ENCODE measurements around the gene ETV6. TPM values are rescaled to one million over a fixed set of nuclear protein-coding genes. Genes with fewer than 3 reads are reported as not detected.
A peak's percentile ranks its signal among the peaks of the same experiment; 100 is the strongest.

The ETV6 gene
- total and polyA plus RNA-seq, 9 of the 15 experiments (the other 6 are each of a cell fraction or from before 2014, with no cell fraction given), result 0.81 to 12.7 (median 4.1) TPM

DNA sequence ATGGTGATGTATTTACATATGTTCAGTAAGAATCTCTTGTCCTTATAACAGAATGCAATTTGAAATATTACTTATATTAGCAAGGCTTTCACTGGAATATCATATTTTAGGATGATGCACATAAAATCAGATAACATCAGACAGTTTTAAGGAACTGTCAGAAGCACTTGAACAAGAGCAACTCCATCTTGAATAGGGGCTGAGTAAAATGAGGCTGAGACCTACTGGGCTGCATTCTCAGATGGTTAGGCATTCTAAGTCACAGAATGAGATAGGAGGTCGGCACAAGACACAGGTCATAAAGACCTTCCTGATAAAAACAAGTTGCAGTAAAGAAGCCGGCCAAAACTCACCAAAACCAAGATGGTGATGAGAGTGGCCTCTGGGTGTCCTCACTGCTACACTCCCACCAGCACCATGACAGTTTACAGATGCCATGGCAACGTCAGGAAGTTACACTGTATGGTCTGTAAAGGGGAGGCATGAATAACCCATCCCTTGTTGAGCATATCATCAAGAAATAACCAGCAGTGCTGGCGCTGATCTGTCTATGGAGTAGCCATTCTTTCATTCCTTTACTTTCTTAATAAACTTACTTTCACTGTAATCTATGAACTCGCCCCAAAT is 27.6 kb upstream of the ETV6 start (continued):
- TF ChIP-seq ZNF274 (IDR thresholded peaks at IDR 0.05; ENCODE audit: borderline replicate concordance, low read depth, low read length), result no peak
- TF ChIP-seq, protein P1, sequence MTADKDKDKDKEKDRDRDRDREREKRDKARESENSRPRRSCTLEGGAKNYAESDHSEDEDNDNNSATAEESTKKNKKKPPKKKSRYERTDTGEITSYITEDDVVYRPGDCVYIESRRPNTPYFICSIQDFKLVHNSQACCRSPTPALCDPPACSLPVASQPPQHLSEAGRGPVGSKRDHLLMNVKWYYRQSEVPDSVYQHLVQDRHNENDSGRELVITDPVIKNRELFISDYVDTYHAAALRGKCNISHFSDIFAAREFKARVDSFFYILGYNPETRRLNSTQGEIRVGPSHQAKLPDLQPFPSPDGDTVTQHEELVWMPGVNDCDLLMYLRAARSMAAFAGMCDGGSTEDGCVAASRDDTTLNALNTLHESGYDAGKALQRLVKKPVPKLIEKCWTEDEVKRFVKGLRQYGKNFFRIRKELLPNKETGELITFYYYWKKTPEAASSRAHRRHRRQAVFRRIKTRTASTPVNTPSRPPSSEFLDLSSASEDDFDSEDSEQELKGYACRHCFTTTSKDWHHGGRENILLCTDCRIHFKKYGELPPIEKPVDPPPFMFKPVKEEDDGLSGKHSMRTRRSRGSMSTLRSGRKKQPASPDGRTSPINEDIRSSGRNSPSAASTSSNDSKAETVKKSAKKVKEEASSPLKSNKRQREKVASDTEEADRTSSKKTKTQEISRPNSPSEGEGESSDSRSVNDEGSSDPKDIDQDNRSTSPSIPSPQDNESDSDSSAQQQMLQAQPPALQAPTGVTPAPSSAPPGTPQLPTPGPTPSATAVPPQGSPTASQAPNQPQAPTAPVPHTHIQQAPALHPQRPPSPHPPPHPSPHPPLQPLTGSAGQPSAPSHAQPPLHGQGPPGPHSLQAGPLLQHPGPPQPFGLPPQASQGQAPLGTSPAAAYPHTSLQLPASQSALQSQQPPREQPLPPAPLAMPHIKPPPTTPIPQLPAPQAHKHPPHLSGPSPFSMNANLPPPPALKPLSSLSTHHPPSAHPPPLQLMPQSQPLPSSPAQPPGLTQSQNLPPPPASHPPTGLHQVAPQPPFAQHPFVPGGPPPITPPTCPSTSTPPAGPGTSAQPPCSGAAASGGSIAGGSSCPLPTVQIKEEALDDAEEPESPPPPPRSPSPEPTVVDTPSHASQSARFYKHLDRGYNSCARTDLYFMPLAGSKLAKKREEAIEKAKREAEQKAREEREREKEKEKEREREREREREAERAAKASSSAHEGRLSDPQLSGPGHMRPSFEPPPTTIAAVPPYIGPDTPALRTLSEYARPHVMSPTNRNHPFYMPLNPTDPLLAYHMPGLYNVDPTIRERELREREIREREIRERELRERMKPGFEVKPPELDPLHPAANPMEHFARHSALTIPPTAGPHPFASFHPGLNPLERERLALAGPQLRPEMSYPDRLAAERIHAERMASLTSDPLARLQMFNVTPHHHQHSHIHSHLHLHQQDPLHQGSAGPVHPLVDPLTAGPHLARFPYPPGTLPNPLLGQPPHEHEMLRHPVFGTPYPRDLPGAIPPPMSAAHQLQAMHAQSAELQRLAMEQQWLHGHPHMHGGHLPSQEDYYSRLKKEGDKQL (CRISPR knock-in tag; IDR thresholded peaks at IDR 0.05; ENCODE audit: borderline replicate concordance), result no peak
- TF ChIP-seq RNF219 (CRISPR knock-in tag; IDR thresholded peaks at IDR 0.05), result no peak
- TF ChIP-seq ZNF384 (IDR thresholded peaks at IDR 0.05; ENCODE audit: low read depth, low read length), result no peak
- no peak for TF ChIP-seq ZKSCAN3 (CRISPR knock-in tag; IDR thresholded peaks at IDR 0.05)
- no peak for TF ChIP-seq ZNF77 (CRISPR knock-in tag; IDR thresholded peaks at IDR 0.05)
- TF ChIP-seq, protein P2, sequence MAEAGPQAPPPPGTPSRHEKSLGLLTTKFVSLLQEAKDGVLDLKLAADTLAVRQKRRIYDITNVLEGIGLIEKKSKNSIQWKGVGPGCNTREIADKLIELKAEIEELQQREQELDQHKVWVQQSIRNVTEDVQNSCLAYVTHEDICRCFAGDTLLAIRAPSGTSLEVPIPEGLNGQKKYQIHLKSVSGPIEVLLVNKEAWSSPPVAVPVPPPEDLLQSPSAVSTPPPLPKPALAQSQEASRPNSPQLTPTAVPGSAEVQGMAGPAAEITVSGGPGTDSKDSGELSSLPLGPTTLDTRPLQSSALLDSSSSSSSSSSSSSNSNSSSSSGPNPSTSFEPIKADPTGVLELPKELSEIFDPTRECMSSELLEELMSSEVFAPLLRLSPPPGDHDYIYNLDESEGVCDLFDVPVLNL (CRISPR knock-in tag; IDR thresholded peaks at IDR 0.05; ENCODE audit: low read depth), result no peak
- TF ChIP-seq SP2 (IDR thresholded peaks at IDR 0.05; ENCODE audit: extremely low read depth, low read depth, low read length, poor library complexity, severe bottlenecking), result no peak
- no peak for TF ChIP-seq HOMEZ (CRISPR knock-in tag; IDR thresholded peaks at IDR 0.05)
- TF ChIP-seq KLF6 (CRISPR knock-in tag; IDR thresholded peaks at IDR 0.05; ENCODE audit: borderline replicate concordance), result peak; percentile 72; the same call in 1 of the 2 replicates
- no peak for TF ChIP-seq HIVEP1 (CRISPR knock-in tag; IDR thresholded peaks at IDR 0.05)
- no peak for TF ChIP-seq ARID2 (IDR thresholded peaks at IDR 0.05)
- no peak for TF ChIP-seq MTF1 (CRISPR knock-in tag; IDR thresholded peaks at IDR 0.05; ENCODE audit: borderline replicate concordance)
- no peak for TF ChIP-seq STAG1 (CRISPR knock-in tag; IDR thresholded peaks at IDR 0.05; ENCODE audit: borderline replicate concordance)
- no peak for TF ChIP-seq GATAD2B (IDR thresholded peaks at IDR 0.05; ENCODE audit: borderline replicate concordance)
- TF ChIP-seq, protein P3, sequence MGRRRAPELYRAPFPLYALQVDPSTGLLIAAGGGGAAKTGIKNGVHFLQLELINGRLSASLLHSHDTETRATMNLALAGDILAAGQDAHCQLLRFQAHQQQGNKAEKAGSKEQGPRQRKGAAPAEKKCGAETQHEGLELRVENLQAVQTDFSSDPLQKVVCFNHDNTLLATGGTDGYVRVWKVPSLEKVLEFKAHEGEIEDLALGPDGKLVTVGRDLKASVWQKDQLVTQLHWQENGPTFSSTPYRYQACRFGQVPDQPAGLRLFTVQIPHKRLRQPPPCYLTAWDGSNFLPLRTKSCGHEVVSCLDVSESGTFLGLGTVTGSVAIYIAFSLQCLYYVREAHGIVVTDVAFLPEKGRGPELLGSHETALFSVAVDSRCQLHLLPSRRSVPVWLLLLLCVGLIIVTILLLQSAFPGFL (CRISPR knock-in tag; IDR thresholded peaks at IDR 0.05), result no peak
